Measurements from ENCODE around the gene POFUT2.
"Not testable (repeated sequence)": the region's sequence is repeated elsewhere in the genome, so short reads cannot be mapped to it uniquely, and the experiment has no call there.

POFUT2 gene

GRCh38 chr21:45326169-45326851 lies 38.6 kb upstream of the POFUT2 start:
- no peak for DNase-seq (ENCODE audit: low spot score)

GRCh38 chr21:45325206-45326168 lies 37.8 kb upstream of the POFUT2 start:
- no peak for DNase-seq (ENCODE audit: low spot score)

GRCh38 chr21:45324489-45325205 lies 37.0 kb upstream of the POFUT2 start:
- DNase-seq (ENCODE audit: low spot score): no peak

GRCh38 chr21:45323487-45324311 lies 36.0 kb upstream of the POFUT2 start:
- DNase-seq (ENCODE audit: low spot score): no peak

GRCh38 chr21:45322960-45323461 lies 35.3 kb upstream of the POFUT2 start:
- no peak for DNase-seq (ENCODE audit: low spot score)

- DNase-seq (ENCODE audit: low spot score): no peak
Measured at GRCh38 chr21:45322231-45322959, 34.7 kb upstream of the POFUT2 start.

- no peak for DNase-seq (ENCODE audit: low spot score)
Measured at GRCh38 chr21:45320261-45321025, 32.7 kb upstream of the POFUT2 start.

- no peak for DNase-seq (ENCODE audit: low spot score)
Measured at GRCh38 chr21:45319461-45320211, 31.9 kb upstream of the POFUT2 start.

GRCh38 chr21:45318556-45319404 lies 31.1 kb upstream of the POFUT2 start:
- DNase-seq (ENCODE audit: low spot score): no peak

- no peak for DNase-seq (ENCODE audit: low spot score)
Measured at GRCh38 chr21:45318146-45318555, 30.5 kb upstream of the POFUT2 start.

- DNase-seq (ENCODE audit: low spot score): no peak
Measured at GRCh38 chr21:45317398-45318145, 29.9 kb upstream of the POFUT2 start.

GRCh38 chr21:45316871-45317397 lies 29.2 kb upstream of the POFUT2 start:
- no peak for DNase-seq (ENCODE audit: low spot score)

- DNase-seq (ENCODE audit: low spot score): not testable (repeated sequence)
Measured at GRCh38 chr21:45315676-45316470, 28.2 kb upstream of the POFUT2 start.

- no peak for DNase-seq (ENCODE audit: low spot score)
Measured at GRCh38 chr21:45313682-45314081, 26.0 kb upstream of the POFUT2 start.

- no peak for DNase-seq (ENCODE audit: low spot score)
Measured at GRCh38 chr21:45313015-45313414, 25.3 kb upstream of the POFUT2 start.

- DNase-seq (ENCODE audit: low spot score): no peak
Measured at GRCh38 chr21:45312296-45312695, 24.6 kb upstream of the POFUT2 start.
